H9 (cell line): ENCODE results near the gene PTPRJ. TPM values are rescaled to one million over a fixed set of nuclear protein-coding genes. Genes with fewer than 3 reads are reported as not detected.

ENCODE experiments used
- DNase-seq: peaks from one replicate; pipeline ENCODE4 v3.0.0-alpha.2; 2017
- H2AFZ ChIP-seq: one replicate; pipeline ENCODE4 v1.6.1; 2013; ENCODE audit warnings: mild to moderate bottlenecking, low read length, control low read depth, moderate library complexity
- H2AK5ac ChIP-seq: 2 replicates; pipeline ENCODE4 v1.6.1; 2013; ENCODE audit warnings: low read length, control low read depth, mixed read lengths; ENCODE audit not compliant: insufficient read length
- H2BK120ac ChIP-seq: one replicate; pipeline ENCODE4 v1.6.1; 2013; ENCODE audit warnings: low read depth, mild to moderate bottlenecking, low read length, control low read depth, inconsistent platforms; ENCODE audit not compliant: poor library complexity, severe bottlenecking
- H2BK12ac ChIP-seq: 2 replicates; pipeline ENCODE4 v1.6.1; 2013; ENCODE audit warnings: low read length, control low read depth, mixed read lengths, low read depth; ENCODE audit not compliant: insufficient read length
- H2BK15ac ChIP-seq: 2 replicates; pipeline ENCODE4 v1.6.1; 2013; ENCODE audit warnings: low read depth, low read length, control low read depth
- H2BK20ac ChIP-seq: one replicate; pipeline ENCODE4 v1.6.1; 2013; ENCODE audit warnings: low read depth, mild to moderate bottlenecking, low read length, control low read depth, inconsistent platforms; ENCODE audit not compliant: poor library complexity, severe bottlenecking
- H2BK5ac ChIP-seq: 2 replicates; pipeline ENCODE4 v1.6.1; 2013; ENCODE audit warnings: low read length, control low read depth, mixed read lengths; ENCODE audit not compliant: insufficient read length
- H3K14ac ChIP-seq: 2 replicates; pipeline ENCODE4 v1.6.1; 2013; ENCODE audit warnings: low read length, control low read depth; ENCODE audit not compliant: insufficient read depth
- H3K18ac ChIP-seq: 2 replicates; pipeline ENCODE4 v1.6.1; 2013; ENCODE audit warnings: low read depth, mild to moderate bottlenecking, mixed read lengths, low read length, control low read depth; ENCODE audit not compliant: insufficient read length
- H3K23ac ChIP-seq: 2 replicates; pipeline ENCODE4 v1.6.1; 2013; ENCODE audit warnings: low read length, control low read depth, mixed read lengths, low read depth; ENCODE audit not compliant: insufficient read length
- H3K23me2 ChIP-seq: 2 replicates; pipeline ENCODE4 v1.6.1; 2013; ENCODE audit warnings: low read depth, mild to moderate bottlenecking, mixed read lengths, low read length, control low read depth; ENCODE audit not compliant: insufficient read length, poor library complexity, severe bottlenecking
- H3K27ac ChIP-seq: 2 replicates; pipeline ENCODE4 v1.5.1; 2013; ENCODE audit warnings: low read length, control low read depth, mixed read lengths, low read depth; ENCODE audit not compliant: insufficient read length
- H3K27me3 ChIP-seq: 2 replicates; pipeline ENCODE4 v1.6.1; 2013; ENCODE audit warnings: low read length, control low read depth, inconsistent platforms; ENCODE audit not compliant: insufficient read depth
- H3K4ac ChIP-seq: 2 replicates; pipeline ENCODE4 v1.6.1; 2013; ENCODE audit warnings: low read depth, mild to moderate bottlenecking, control low read depth, inconsistent platforms, low read length, moderate library complexity
- H3K4me1 ChIP-seq: 2 replicates; pipeline ENCODE4 v1.6.1; 2013; ENCODE audit warnings: low read length, control low read depth, inconsistent platforms; ENCODE audit not compliant: insufficient read depth
- H3K4me2 ChIP-seq: 2 replicates; pipeline ENCODE4 v1.6.1; 2013; ENCODE audit warnings: low read length, control low read depth, mixed read lengths; ENCODE audit not compliant: insufficient read length, insufficient read depth
- H3K56ac ChIP-seq: 2 replicates; pipeline ENCODE4 v1.6.1; 2013; ENCODE audit warnings: low read depth, mild to moderate bottlenecking, mixed read lengths, low read length, control low read depth; ENCODE audit not compliant: insufficient read length
- H3K79me1 ChIP-seq: 2 replicates; pipeline ENCODE4 v1.6.1; 2013; ENCODE audit warnings: low read depth, mild to moderate bottlenecking, moderate library complexity, low read length, control low read depth, inconsistent platforms; ENCODE audit not compliant: insufficient read depth, poor library complexity, severe bottlenecking
- H3K79me2 ChIP-seq: 2 replicates; pipeline ENCODE4 v1.6.1; 2013; ENCODE audit warnings: low read length, control low read depth, inconsistent platforms; ENCODE audit not compliant: insufficient read depth
- H3K9ac ChIP-seq: 2 replicates; pipeline ENCODE4 v1.6.1; 2013; ENCODE audit warnings: low read length, control low read depth, mixed read lengths; ENCODE audit not compliant: insufficient read length; ENCODE audit errors: extremely low read depth
- H3K9me3 ChIP-seq: one replicate; pipeline ENCODE4 v1.6.1; 2013; ENCODE audit warnings: low read depth, low read length, inconsistent platforms; ENCODE audit not compliant: control insufficient read depth
- H3T11ph ChIP-seq: one replicate; pipeline ENCODE4 v1.6.1; 2013; ENCODE audit warnings: mild to moderate bottlenecking, low read length, control low read depth, inconsistent platforms
- H4K20me1 ChIP-seq: one replicate; pipeline ENCODE4 v1.6.1; 2013; ENCODE audit not compliant: control insufficient read depth, insufficient read length, insufficient read depth
- H4K5ac ChIP-seq: 2 replicates; pipeline ENCODE4 v1.6.1; 2013; ENCODE audit warnings: low read depth, mild to moderate bottlenecking, mixed read lengths, low read length, control low read depth; ENCODE audit not compliant: insufficient read length
- H4K8ac ChIP-seq: replicated peaks from 2 replicates; pipeline ENCODE4 v1.6.1; 2013; ENCODE audit warnings: low read length, control low read depth, mixed read lengths, low read depth; ENCODE audit not compliant: insufficient read length
- H4K91ac ChIP-seq: 2 replicates; pipeline ENCODE4 v1.6.1; 2013; ENCODE audit warnings: low read depth, mild to moderate bottlenecking, moderate library complexity, mixed read lengths, low read length, control low read depth; ENCODE audit not compliant: insufficient read length
- H3K27ac Mint-ChIP-seq, 3 experiments: 2 replicates in 2 of 3; 3 replicates in 1 of 3; pipeline ENCODE4 v1.8.0; 2020 to 2021; ENCODE audit warnings: mixed read lengths in 3 of 3, mild to moderate bottlenecking in 1 of 3, moderate library complexity in 1 of 3
- H3K27me3 Mint-ChIP-seq: 2 replicates; pipeline ENCODE4 v1.8.0; 2021; ENCODE audit warnings: low read depth, mild to moderate bottlenecking, moderate library complexity, mixed read lengths
- H3K36me3 Mint-ChIP-seq, 3 experiments: 2 replicates in 2 of 3; 3 replicates in 1 of 3; pipeline ENCODE4 v1.8.0; 2020 to 2021; ENCODE audit warnings: low read depth in 3 of 3, mixed read lengths in 3 of 3; ENCODE audit not compliant: insufficient read depth in 1 of 3
- H3K4me1 Mint-ChIP-seq, 2 experiments: 2 replicates each; pipeline ENCODE4 v1.8.0; 2020; ENCODE audit warnings: mixed read lengths in 2 of 2
- H3K4me3 Mint-ChIP-seq, 2 experiments: 2 replicates in 1 of 2; 3 replicates in 1 of 2; pipeline ENCODE4 v1.8.0; 2020 to 2021; ENCODE audit warnings: mild to moderate bottlenecking in 2 of 2, mixed read lengths in 2 of 2, moderate library complexity in 1 of 2
- H3K9me3 Mint-ChIP-seq, 2 experiments: 2 replicates in 1 of 2; 3 replicates in 1 of 2; pipeline ENCODE4 v1.8.0; 2020; ENCODE audit warnings: mild to moderate bottlenecking in 2 of 2, mixed read lengths in 2 of 2, moderate library complexity in 1 of 2
- WGBS: extraction: QIAGEN DNeasy Blood & Tissue Kit; methylation state at CpG from one replicate; pipeline ENCODE4 v1.1.7; 2013; ENCODE audit warnings: missing lambda C conversion rate, low lambda C conversion rate, mixed read lengths; ENCODE audit not compliant: insufficient read length; ENCODE audit errors: extremely low coverage; 5-methylcytosine and 5-hydroxymethylcytosine counted together
- total RNA-seq: library from RNA; stranded (reverse); gene quantifications from 2 replicates; pipeline ENCODE4 v1.2.1, GENCODE V29; 2021
- TF ChIP-seq, protein P1 (sequence below): fragments of 200-600 bp; sonication (generic); conservative IDR thresholded peaks from 3 replicates; pipeline ENCODE4 v1.8.0; 2021; ENCODE audit warnings: antibody characterized with exemption, mild to moderate bottlenecking

The PTPRJ gene
- total RNA-seq, 1 experiment from 2014 or later, result 10.6 TPM

DNA sequence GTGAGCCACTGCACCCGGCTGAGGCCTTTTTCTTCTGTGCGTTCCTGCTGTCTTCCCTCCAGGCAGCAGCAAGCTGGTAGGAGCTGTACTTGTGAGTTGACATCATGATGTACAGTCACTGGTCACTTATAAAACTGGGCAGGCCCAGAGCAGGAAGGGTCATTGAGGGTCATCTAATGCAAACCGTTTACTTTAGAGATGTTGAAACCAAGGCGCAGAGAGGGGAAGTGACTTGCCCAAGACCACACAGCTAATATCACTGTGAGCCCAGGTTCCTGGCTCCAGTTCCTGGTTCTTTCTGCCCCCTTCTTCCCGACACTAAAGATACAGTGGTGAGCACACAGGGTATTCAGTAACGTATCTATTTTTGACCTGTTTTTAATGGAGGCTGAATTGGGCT is 27.3 kb downstream of the PTPRJ start:
- Histone ChIP-seq H3K9ac (no peak overlapping the region), H4K5ac (no peak overlapping the region), H3T11ph (no peak overlapping the region), H2BK20ac (no peak overlapping the region), H3K14ac (no peak overlapping the region), H3K23me2 (no peaks in the 10 kb centered on the region), H3K79me2 (no peaks in the 10 kb centered on the region), H3K18ac (no peak overlapping the region), H4K8ac (no peak overlapping the region), H3K23ac (no peak overlapping the region), H2BK12ac (no peak overlapping the region), H2AK5ac (no peak overlapping the region), H4K20me1 (no peaks in the 10 kb centered on the region), H3K4me1 (peaks cover 7% of the 10 kb centered on the region; the same call in 1 of the 2 replicates), H2BK5ac (no peak overlapping the region), H3K9me3 (no peaks in the 10 kb centered on the region), H2BK120ac (no peak overlapping the region), H3K27ac (no peak overlapping the region), H3K27me3 (no peaks in the 10 kb centered on the region), H3K56ac (no peak overlapping the region), H2AFZ (no peak overlapping the region), H3K79me1 (no peaks in the 10 kb centered on the region), H3K4me2 (no peak overlapping the region), H4K91ac (no peak overlapping the region), H3K4ac (no peak overlapping the region), H2BK15ac (no peak overlapping the region)
- Mint-ChIP-seq H3K27me3 (no peaks in the 10 kb centered on the region), H3K4me3 (no peak overlapping the region), H3K36me3 (no peaks in the 10 kb centered on the region), H3K4me1 (peaks cover 28 to 29% of the 10 kb centered on the region in 2 experiments), H3K9me3 (no peaks in the 10 kb centered on the region; a peak in 1 of 5 replicates), H3K27ac (no peak overlapping the region; a peak in 1 of 7 replicates)
- TF ChIP-seq, protein P1, sequence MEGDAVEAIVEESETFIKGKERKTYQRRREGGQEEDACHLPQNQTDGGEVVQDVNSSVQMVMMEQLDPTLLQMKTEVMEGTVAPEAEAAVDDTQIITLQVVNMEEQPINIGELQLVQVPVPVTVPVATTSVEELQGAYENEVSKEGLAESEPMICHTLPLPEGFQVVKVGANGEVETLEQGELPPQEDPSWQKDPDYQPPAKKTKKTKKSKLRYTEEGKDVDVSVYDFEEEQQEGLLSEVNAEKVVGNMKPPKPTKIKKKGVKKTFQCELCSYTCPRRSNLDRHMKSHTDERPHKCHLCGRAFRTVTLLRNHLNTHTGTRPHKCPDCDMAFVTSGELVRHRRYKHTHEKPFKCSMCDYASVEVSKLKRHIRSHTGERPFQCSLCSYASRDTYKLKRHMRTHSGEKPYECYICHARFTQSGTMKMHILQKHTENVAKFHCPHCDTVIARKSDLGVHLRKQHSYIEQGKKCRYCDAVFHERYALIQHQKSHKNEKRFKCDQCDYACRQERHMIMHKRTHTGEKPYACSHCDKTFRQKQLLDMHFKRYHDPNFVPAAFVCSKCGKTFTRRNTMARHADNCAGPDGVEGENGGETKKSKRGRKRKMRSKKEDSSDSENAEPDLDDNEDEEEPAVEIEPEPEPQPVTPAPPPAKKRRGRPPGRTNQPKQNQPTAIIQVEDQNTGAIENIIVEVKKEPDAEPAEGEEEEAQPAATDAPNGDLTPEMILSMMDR, result no peak
- no peak for DNase-seq
- WGBS, result no CpG with 5 or more reads among the region's 6 CpGs
